Adrenal gland (tissue), 5 donors: Measurements from ENCODE around the gene NBPF19.
"Not testable (repeated sequence)": the region's sequence is repeated elsewhere in the genome, so short reads cannot be mapped to it uniquely, and the experiment has no call there.

Source experiments
- CTCF ChIP-seq, 6 experiments: fragments of 450-650 bp in 4 of 6; fragments of 200-600 bp in 2 of 6; sonication (generic) in 1 of 6; IDR thresholded peaks; 1 replicate in 5 of 6; 2 replicates in 1 of 6; pipeline versions ENCODE4 v1.5.1 to v1.8.0; 2016 to 2021; ENCODE audit warnings: antibody characterized with exemption in 6 of 6, mild to moderate bottlenecking in 2 of 6, moderate library complexity in 1 of 6
- POLR2A ChIP-seq, 2 donors: fragments of 450-650 bp; IDR thresholded peaks; one replicate each; pipeline ENCODE4 v1.6.1; 2017; ENCODE audit warnings: antibody characterized with exemption in 2 of 2, mild to moderate bottlenecking in 2 of 2, moderate library complexity in 1 of 2
- donor health status: DM: no; HTN: no; CAD: no.

- not testable (repeated sequence) for TF ChIP-seq CTCF, POLR2A (IDR thresholded peaks at IDR 0.05)
Observed at GRCh38 chr1:149452196-149452595, 22.6 kb upstream of the NBPF19 start.
